HG02588 (cell line): ENCODE results near the gene TK2.

Experiments used
- ATAC-seq: cut with Tn5 transposase; IDR thresholded peaks from one replicate; pipeline ENCODE4 v1.9.1; 2021; ENCODE audit warnings: mild to moderate bottlenecking, moderate library complexity; ENCODE audit not compliant: unreplicated experiment

TK2 gene

DNA sequence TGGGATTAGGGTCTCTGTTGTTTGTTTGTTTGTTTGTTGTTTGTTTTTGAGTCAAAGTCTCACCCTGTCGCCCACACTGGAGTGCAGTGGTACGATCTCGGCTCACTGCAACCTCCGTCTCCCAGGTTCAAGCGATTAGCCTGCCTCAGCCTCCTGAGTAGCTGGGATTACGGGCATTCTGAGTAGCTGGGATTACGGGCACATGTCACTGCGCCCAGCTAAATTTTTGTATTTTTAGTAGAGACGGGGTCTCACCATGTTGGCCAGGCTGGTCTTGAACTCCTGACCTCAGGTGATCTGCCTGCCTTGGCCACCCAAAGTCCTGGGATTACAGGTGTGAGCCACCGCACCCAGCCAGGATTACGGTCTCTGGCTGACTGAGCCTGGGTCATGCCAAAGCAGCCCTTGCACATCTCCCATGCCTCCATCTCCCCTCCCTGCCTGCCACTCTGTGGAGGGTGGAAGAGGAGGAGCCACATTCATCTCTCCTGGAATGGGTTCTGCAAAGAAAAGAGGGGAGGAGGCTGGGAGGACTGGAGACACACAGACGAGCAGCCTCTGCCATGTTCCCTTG is 63.6 kb downstream of the TK2 start:
- no peak for ATAC-seq

DNA sequence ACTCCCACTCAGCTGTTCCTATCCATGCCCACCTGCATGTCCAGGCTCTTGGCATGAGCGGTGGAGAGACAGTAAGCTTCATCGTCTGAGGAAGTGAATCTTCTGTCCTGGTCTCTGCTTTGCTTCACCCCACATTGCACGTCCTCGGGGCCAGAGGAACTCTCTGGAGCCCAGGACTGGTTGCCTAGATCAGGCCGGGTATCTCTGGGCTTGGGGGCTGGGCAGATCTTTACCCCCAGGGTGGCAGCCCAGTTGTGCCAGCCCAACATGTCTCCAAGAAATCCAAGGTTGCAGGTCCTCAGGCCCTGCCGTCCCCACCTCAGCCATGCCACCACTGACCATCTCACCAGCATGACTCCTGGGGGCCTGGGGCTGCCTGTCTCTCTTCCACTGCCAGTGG is 64.5 kb downstream of the TK2 start:
- ATAC-seq = no peak

DNA sequence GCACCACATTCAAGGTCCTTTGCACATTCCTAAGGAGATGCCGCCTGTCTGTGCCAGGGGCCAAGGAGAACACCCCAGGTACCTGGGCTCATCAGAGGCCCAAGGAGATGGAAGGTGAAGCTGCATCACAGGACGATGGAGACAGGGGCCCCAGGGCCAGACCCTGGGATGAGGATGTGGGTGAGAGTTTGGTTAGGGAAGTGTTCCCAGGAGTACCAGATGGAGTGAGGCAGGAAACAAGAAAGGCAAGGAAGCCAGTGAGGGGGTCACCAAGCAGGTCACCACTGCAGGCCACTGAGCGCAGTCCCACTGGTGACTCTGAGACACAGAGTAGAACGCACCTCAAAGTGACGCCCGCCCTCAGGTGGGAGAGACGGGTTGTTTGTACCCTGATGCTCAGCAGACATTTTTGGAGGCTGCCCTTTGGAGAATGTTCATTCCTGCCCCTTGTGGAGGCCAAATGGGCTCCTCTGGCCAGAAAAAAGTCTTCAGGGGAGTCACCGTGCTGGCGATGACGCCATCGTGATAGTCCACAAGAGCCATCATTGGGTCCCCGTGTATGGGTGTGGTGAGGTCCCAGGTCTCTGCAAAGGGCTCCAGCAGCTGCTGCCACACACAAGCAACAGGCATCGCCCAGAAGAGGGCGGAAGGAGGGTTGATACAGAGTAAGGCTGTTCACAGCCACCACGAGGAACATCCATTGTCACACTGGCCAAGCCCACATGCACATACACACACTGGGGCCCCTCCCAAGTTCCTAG is 65.3 kb downstream of the TK2 start:
- ATAC-seq = no peak

DNA sequence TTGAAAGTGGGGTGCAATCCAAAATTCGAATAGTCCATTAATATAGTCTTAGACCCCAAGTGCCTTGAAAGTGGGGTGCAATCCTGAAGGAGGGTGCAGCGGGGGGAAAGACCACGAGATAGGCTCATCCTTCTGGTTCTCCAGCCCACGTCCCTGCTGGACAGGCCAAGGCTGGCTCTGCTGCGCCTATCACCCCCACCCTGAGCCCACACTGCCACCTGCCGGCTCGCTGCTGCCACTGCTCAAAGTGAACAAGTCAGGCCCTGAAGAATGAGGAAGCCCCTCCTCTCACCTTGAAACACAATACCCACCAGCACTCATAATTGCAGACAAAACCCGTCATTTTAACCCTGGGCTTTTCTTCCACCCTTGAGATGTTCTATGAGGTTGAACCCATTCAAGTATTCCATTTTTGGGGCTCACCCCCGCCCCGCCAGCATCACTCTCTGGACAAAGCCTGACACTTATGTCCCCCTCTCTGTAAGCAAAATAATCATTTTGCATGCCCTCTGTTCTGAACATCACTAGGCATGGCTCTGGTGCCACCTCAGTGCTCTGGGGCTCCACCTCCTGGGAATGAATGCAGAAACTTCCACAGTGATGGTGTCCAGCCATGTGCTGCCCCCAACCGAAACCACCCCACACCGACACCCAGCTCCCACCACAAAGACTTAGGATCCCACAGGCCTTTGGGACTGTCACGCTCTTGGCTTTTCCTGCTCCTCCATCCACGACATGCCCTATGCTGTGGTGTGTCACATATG is 66.1 kb downstream of the TK2 start:
- peak; percentile 51 for ATAC-seq

- no peak for ATAC-seq
Observed at GRCh38 chr16:66481943-66482390, 68.0 kb downstream of the TK2 start.

DNA sequence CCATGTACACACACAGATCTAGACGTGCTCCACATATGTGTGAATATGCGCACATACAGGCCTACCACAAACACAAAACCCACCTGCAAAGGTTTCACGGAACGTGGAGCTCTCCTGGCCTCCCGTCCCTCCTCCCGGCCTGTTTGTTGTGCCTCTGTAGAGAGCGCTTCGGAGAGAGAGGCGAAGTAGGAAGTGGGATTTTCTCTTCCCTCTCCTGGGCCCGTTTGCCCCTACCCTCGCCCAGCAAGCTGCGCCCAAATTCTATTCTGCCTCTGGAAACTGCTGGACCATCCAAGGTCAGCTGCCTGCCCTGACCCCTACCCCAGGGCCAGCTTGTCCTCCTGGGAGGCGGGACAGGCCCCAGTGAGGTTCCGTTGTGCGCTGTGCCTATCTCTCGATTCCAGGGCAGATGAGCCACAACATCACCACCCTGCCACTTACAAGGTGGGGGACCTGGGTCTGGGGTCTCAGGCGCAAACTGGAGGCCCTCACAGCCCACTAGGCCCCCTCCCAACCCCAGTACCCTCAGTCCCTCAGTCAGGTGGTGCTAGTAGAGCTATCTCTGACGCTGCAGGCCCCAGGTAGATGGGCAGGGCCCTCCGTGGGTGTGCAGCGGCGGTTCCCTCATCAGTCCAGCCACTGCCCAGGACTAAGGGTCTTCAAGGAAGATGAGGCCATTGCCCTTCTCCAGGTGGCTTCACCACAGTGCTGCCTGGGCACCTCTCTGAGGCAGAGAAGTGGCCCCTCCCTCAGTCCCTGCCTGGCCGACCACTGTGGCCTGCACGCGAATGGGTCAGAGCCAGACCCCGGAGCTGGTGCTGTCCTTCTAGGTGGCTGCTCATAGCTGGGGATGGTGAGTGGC is 68.6 kb downstream of the TK2 start:
- no peak for ATAC-seq

DNA sequence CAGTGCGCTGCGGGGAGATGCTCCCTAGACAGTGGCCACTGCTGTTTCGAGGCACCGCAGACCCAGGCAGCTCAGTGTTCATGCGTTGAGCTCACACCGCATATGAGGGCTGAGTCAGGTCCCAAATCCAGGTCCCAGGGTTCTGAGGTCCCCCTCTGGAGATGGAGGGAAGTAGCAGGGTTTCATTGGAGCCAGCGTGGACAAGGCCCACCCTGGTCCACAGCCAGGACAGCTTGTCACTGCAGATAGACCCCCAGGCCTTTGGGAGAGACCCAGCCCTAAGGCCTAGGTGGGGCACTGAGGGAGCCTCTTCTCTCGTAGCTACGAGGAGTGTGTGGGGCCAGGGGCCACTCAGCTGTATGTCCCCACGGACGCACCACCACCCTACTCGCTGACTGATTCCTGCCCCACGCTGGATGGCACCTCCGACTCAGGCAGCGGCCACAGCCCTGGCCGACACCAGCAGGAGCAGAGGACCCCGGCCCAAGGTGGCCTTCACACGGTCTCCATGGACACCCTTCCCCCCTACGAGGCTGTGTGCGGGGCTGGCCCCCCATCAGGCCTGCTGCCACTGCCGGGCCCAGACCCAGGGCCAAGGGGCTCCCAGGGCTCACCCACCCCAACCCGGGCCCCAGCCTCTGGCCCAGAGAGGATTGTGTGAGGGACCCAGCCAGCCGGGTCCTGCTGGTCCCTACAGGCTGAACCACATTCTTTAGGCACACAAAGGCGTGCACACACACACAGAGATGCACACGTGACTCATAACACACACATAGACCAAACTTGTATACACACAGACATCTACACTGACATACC is 69.4 kb downstream of the TK2 start:
- ATAC-seq = no peak

DNA sequence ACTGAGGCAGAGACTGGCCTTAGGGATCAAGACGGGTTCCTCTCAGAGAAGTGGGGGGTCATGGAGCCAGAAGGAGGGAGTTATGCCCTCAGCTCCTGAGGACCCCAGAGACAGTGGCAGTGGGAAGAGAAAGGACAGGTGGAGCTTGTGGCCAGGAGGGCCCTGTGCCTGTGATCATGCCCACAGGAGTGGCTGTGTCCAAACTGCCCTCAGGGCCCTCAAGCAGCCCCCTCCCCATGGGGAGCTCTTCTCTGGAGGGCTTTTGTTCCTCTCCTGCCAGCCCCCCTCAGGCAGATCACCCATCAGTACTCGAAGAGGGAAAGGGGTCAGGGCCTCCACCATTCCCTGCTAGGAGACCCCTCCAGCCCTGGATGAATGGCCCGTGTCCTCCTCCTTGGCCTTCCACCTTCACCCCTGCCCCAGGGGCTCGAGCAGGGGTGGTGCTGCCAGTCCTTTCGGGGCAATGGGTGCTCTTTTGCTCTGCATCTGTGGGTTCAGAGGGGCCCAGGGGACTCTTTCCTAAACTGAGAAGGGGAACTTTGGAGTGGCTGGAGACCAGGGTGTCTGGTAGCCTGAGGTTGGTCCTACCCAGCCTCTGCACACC is 70.2 kb downstream of the TK2 start:
- no peak for ATAC-seq

DNA sequence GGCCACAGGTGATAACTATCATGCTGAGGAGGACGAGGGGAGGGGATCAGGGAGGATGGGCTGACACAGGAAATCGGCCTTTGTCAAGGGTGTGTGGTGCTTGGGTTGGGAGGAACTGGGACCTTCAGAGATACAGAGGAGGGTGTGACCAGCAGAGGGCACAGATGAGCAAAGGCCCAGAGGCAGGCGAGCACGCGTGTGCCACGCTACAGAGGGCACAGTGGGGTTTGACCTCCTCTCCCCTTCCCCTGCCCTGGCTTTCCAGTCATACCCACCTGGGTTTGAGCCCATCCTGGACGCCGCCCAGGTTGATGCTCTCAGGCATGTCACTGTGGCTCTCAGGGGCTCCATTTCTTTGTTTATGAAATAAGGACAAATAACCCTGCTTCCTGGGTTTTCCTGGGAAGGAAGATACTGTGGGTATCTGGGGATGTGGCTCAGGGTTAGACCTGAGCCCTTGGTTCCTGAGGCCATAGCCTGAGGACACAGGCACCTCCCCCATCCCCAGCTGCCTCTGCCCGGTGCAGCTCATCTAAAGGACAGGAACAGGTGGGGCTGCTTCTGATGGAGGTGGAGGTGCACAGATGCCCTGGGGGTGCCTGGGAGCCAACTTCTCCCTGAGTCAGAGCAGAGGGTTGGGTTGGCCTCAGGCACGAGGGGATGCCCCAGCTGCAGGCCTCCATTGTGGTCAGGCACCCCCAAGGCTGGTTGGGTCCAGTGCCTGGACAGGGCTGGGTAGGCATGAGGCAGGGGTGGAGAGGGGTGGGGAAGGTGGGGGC is 71.0 kb downstream of the TK2 start:
- ATAC-seq = peak; percentile 57

- no peak for ATAC-seq
Observed at GRCh38 chr16:66477028-66477515, 72.8 kb downstream of the TK2 start.

DNA sequence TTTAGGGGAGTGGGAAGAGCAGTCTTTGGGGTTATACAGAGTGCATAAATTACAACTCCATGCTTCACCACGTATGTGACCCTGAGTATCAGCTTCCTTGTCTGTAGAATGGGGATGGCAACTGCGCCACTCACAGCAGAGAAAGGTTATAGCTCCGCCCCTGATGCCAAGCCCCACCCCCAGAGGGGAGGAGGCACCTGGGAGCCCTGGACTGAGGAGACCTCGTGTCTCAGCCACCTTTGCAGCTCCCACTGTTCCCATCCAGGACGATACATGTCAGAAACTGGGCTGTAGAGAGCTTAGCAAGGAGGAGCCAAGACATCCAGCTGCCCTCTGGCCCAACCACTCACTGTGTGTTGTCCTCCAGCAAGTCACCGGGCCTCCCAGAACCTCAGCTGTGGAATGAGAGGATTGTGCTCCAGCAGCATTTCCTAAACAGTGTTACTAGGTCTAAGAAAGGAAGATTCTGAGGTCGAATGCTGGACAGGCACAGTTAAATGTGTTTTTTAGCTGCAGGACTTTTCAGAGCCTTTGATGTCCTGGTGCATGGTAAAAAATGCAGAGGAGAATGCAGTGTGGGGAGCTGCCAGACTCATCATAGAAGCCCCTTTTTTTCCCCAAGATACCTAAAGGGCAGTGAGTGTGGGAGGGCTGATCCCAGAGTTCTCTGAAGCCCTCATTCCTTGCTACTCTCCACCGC is 73.4 kb downstream of the TK2 start:
- no peak for ATAC-seq

- no peak for ATAC-seq
Observed at GRCh38 chr16:66475232-66475631, 74.7 kb downstream of the TK2 start.

GRCh38 chr16:66474750-66475199 is 75.1 kb downstream of the TK2 start:
- ATAC-seq = peak; percentile 84

DNA sequence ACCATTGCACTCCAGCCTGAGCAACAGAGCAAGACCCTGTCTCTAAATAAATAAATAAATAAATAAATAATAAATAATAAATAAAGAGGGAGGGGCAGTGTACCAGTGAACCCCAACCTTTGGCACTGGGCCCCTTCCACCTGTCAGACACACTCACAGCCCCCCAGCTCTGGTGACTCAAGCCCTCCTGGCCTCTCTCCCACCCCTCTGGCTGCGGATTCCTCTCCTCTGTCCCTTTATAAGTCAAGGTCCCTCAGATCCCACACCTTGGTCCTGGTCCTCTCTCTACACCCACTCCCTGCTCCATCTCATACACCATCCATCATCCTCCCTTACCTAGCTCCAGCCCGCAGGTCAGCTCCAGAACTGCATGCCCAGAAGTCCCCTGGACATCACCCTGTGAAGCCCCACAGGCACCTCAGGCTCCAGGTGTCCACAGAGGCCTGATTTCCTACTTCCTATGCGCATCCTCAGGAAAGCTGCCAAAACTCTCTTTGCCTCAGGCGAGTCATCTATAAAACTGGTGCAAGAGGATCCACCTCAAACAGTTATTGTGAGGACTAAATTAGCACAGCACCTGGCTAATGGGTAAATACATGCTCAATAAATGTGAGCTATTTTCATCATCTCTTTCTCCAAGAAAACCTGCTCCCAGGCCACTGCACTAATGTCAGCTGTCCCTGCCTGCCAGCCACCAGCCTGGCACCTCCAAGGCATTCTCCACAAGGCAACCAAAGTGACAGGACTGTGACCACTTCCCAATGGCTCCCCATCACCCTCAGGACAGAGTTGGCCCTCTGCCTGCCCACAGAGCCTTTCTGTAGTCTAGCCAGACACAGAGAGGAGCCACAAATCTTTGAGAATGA is 76.0 kb downstream of the TK2 start:
- no peak for ATAC-seq

DNA sequence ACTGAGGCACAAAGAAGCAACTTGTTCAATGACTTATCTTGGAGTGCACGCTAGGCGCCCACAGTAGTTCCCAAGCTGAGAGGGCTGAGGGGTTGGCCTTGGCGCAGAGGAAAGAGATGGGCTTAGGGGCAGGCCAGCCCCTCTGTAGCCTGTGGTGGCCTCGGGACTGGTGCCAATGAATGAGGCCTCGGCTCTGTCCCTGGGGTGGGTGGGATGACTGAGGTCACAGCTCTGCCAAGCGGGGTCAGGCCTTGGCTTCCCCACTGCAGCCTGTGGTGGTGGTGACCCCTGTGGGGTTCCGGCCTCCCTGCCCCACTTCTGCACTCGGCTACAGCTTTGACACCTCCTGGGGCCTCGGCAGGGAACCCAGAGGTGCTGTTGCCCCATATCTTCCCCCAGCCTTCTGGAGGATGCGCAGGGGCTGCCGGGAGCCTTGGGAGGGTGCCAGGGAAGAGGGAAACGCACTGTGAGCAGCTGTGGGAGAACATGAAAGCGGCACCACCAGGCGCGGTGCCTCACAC is 76.8 kb downstream of the TK2 start:
- no peak for ATAC-seq

- no peak for ATAC-seq
Observed at GRCh38 chr16:66471716-66472393, 78.1 kb downstream of the TK2 start.
